Fibroblast of mammary gland (primary cell): ENCODE results near the gene RBM46.
A peak's percentile ranks its signal among the peaks of the same experiment; 100 is the strongest.
"Not testable (repeated sequence)": the region's sequence is repeated elsewhere in the genome, so short reads cannot be mapped to it uniquely, and the experiment has no call there.

ENCODE experiments used
- DNase-seq: peaks from one replicate; pipeline ENCODE4 v3.0.0-alpha.2; 2010; ENCODE audit warnings: low read depth
- H3K4me3 ChIP-seq: 2 replicates; pipeline ENCODE4 v1.5.1; 2011; ENCODE audit warnings: low read depth, mild to moderate bottlenecking, low read length, moderate library complexity; ENCODE audit not compliant: control insufficient read depth
- CTCF ChIP-seq: conservative IDR thresholded peaks from 2 replicates; pipeline ENCODE4 v1.5.1; 2011; ENCODE audit warnings: low read depth, low read length, inconsistent platforms; ENCODE audit not compliant: control insufficient read depth, insufficient read depth

RBM46 gene

GRCh38 chr4:154868414-154869194, 87.5 kb downstream of the RBM46 start:
- TF ChIP-seq CTCF, result no peak
- no peak for DNase-seq
- H3K4me3 ChIP-seq, result no peak overlapping the region

- DNase-seq, result no peak
- no peak overlapping the region for H3K4me3 ChIP-seq
- no peak for TF ChIP-seq CTCF
Observed at GRCh38 chr4:154869301-154869700, 88.2 kb downstream of the RBM46 start.

- DNase-seq, result no peak
- TF ChIP-seq CTCF, result no peak
Observed at GRCh38 chr4:154872198-154872597, 91.1 kb downstream of the RBM46 start.

GRCh38 chr4:154874049-154874448, 93.0 kb downstream of the RBM46 start:
- DNase-seq, H3K4me3 ChIP-seq: not testable (repeated sequence)

More at GRCh38 chr4:154872198-154872597, 91.1 kb downstream of the RBM46 start:
- H3K4me3 ChIP-seq, result no peak overlapping the region

GRCh38 chr4:154877110-154877760, 96.2 kb downstream of the RBM46 start:
- no peak for TF ChIP-seq CTCF
- peak; percentile 48 for DNase-seq
- H3K4me3 ChIP-seq, result no peak overlapping the region
